ENCODE measurements around the gene HBG1. TPM values are rescaled to one million over a fixed set of nuclear protein-coding genes. Genes with fewer than 3 reads are reported as not detected.
"Not testable (repeated sequence)": the region's sequence is repeated elsewhere in the genome, so short reads cannot be mapped to it uniquely, and the experiment has no call there.

Gene HBG1
- total RNA-seq (not detected in 2 replicates), polyA plus RNA-seq (not detected in 2 replicates), polyA minus RNA-seq (17.7 and 52.0 TPM in 2 replicates)
- 22.9 TPM for total RNA-seq (2013)

- DNase-seq; POLR2A ChIA-PET; H3K27ac ChIP-seq (ENCODE audit: low read length in 2 of 2); H3K27ac Mint-ChIP-seq; H3K27me3 ChIP-seq (replicated peaks in 1 of 4; ENCODE audit: control extremely low read depth in 1 of 4, control insufficient read depth in 3 of 4, insufficient read depth in 4 of 4, low read length in 3 of 4); H3K4me3 ChIP-seq (ENCODE audit: control extremely low read depth in 1 of 5, extremely low read depth in 1 of 5, insufficient read depth in 1 of 5, low read depth in 2 of 5, low read length in 4 of 5); H4K20me1 ChIP-seq (ENCODE audit: control insufficient read depth, insufficient read depth, low read length, poor library complexity, severe bottlenecking); H2AFZ ChIP-seq (ENCODE audit: insufficient read depth, low read depth, low read length, poor library complexity, severe bottlenecking); ATAC-seq (ENCODE audit: low read depth); H3K9ac ChIP-seq (ENCODE audit: low read length); H3K4me1 ChIP-seq (ENCODE audit: control insufficient read depth in 2 of 2, insufficient read depth in 2 of 2, low read length in 2 of 2); H3K4me3 Mint-ChIP-seq; H3K4me2 ChIP-seq (replicated peaks; ENCODE audit: low read depth, low read length, poor library complexity, severe bottlenecking); H3K9me3 Mint-ChIP-seq (ENCODE audit: insufficient read depth); CTCF ChIA-PET; H3K9me3 ChIP-seq (ENCODE audit: control extremely low read depth in 1 of 3, control insufficient read depth in 2 of 3, insufficient read depth in 1 of 3, low read length in 2 of 3); intact Hi-C loops (cut with micrococcal nuclease); H3K36me3 ChIP-seq (replicated peaks in 1 of 2; ENCODE audit: control extremely low read depth in 1 of 2, control insufficient read depth in 1 of 2, extremely low read depth in 1 of 2, insufficient read depth in 2 of 2, low read length in 1 of 2); H3K79me2 ChIP-seq (ENCODE audit: control insufficient read depth, insufficient read depth, low read length); H3K4me1 Mint-ChIP-seq: not testable (repeated sequence)
- 100% methylated on average over 1 of the region's 9 CpGs for WGBS (ENCODE audit: insufficient coverage)
- H3K27me3 Mint-ChIP-seq: peaks cover 15% of the 10 kb centered on the region
Measured at GRCh38 chr11:5249807-5250396, at the start of gene HBG1. Gene HBG1 (minus strand): TSS chr11:5249857. CDS start chr11:5249804, 53 bp downstream.

- DNase-seq (no peak), ATAC-seq (ENCODE audit: low read depth) (no peak)
- Histone ChIP-seq H3K27me3 (replicated peaks in 1 of 4; ENCODE audit: control extremely low read depth in 1 of 4, control insufficient read depth in 3 of 4, insufficient read depth in 4 of 4, low read length in 3 of 4) (no peaks in the 10 kb centered on the region), H3K36me3 (replicated peaks in 1 of 2; ENCODE audit: control extremely low read depth in 1 of 2, control insufficient read depth in 1 of 2, extremely low read depth in 1 of 2, insufficient read depth in 2 of 2, low read length in 1 of 2) (no peaks in the 10 kb centered on the region), H3K9me3 (ENCODE audit: control extremely low read depth in 1 of 3, control insufficient read depth in 2 of 3, insufficient read depth in 1 of 3, low read length in 2 of 3) (no peaks in the 10 kb centered on the region), H3K4me1 (ENCODE audit: control insufficient read depth in 2 of 2, insufficient read depth in 2 of 2, low read length in 2 of 2) (no peaks in the 10 kb centered on the region), H3K9ac (ENCODE audit: low read length) (no peak overlapping the region), H4K20me1 (ENCODE audit: control insufficient read depth, insufficient read depth, low read length, poor library complexity, severe bottlenecking) (no peaks in the 10 kb centered on the region), H3K4me2 (replicated peaks; ENCODE audit: low read depth, low read length, poor library complexity, severe bottlenecking) (no peak overlapping the region), H3K4me3 (ENCODE audit: control extremely low read depth in 1 of 5, extremely low read depth in 1 of 5, insufficient read depth in 1 of 5, low read depth in 2 of 5, low read length in 4 of 5) (no peak overlapping the region), H2AFZ (ENCODE audit: insufficient read depth, low read depth, low read length, poor library complexity, severe bottlenecking) (no peak overlapping the region), H3K27ac (ENCODE audit: low read length in 2 of 2) (no peak overlapping the region), H3K79me2 (ENCODE audit: control insufficient read depth, insufficient read depth, low read length) (no peaks in the 10 kb centered on the region)
- TF ChIP-seq CTCF (IDR thresholded peaks at IDR 0.05) (no peak), EZH2 (IDR thresholded peaks at IDR 0.05; ENCODE audit: borderline replicate concordance, insufficient read depth, low read depth, low read length, poor library complexity, severe bottlenecking) (no peak)
- H3K4me1 Mint-ChIP-seq: no peaks in the 10 kb centered on the region
- 100% methylated on average over 1 of the region's 1 CpG for WGBS (ENCODE audit: insufficient coverage)
- intact Hi-C loops (cut with micrococcal nuclease): no loop called here
- ChIA-PET CTCF (no interaction called here), POLR2A (no interaction called here)
- H3K9me3 Mint-ChIP-seq (ENCODE audit: insufficient read depth): no peaks in the 10 kb centered on the region
- no peak overlapping the region for H3K27ac Mint-ChIP-seq
- H3K27me3 Mint-ChIP-seq: peaks cover 21% of the 10 kb centered on the region
- no peak overlapping the region for H3K4me3 Mint-ChIP-seq
Measured at GRCh38 chr11:5298451-5298850, 48.8 kb upstream of the HBG1 start.
